G401 (cell line): Measurements from ENCODE around the gene AMN. TPM values are rescaled to one million over a fixed set of nuclear protein-coding genes. Genes with fewer than 3 reads are reported as not detected.
"Not testable (repeated sequence)": the region's sequence is repeated elsewhere in the genome, so short reads cannot be mapped to it uniquely, and the experiment has no call there.

Experiments
- DNase-seq: peaks from one replicate; pipeline ENCODE4 v3.0.0-alpha.2; 2015; ENCODE audit warnings: low spot score
- in situ Hi-C: cut with HindIII; loops from 2 replicates; pipeline ENCODE4 v1.10.0; 2016; ENCODE audit warnings: low sequenced_read_pairs, mixed read lengths
- total RNA-seq: library from RNA; depleted of rRNA; stranded (reverse); fragments of >200 nt; shearing (Covaris generic); gene quantifications from 2 replicates; pipeline ENCODE4 v1.2.3, GENCODE V29; 2014; rRNA removed

Gene AMN
- not detected in 2 replicates for total RNA-seq

DNA sequence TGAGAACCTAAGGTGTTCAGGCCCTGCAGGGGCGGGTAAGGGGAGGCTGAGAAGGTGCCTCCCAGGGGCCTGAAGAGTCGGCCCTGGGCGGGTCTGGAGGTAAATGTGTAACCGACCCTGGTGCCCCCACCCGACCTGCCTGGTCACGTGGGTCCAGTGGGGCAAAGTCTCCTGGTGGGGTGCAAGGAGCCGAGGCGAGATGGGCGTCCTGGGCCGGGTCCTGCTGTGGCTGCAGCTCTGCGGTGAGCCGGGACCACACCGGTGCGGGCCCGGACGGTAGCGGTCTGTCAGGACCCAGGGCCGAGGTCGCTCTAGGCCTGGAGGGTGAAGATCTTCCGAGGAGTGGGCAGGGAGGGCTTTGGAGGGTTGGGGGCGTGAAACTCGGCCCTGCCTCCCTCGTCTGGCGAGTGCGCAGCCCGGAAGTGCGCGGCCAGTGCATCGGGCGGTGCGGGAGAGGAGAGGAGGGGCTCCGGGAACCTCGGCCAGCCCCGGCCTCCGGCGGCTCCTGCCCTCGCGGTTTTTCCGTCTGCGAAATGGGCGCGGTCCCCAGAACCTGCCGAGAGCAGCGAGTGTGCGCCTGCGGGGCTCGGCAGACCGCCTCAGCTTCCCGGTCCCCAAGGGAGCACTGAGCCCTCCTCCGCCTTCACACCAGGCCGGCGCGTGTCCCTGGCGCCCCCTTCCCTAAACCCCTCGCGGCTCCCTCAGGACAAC lies at the start of gene AMN:
TSS of gene AMN (plus strand) at position 174 of the 711 bp plus-strand sequence. CDS start at position 200, 26 bp downstream.
- DNase-seq, result no peak
- in situ Hi-C loops, result no loop called here

DNA sequence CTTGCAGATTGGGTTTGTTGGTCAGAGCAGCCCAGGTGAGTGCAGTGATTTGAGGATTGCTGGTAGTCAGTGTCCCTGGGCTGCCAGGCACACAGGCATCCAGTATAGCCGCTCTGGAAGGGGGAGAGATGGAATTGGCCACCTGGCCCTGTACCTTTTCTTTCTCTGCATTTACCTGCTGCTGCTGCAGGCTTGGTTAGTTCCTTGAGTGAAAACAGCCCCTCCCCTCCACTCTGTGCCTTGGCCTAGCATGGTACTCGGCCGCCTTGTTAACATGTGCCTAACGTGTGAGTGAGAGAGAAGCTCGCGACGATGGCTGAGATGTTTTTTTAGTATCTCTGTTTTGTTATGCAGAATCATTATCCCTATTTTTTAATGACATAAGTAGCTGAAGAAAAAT lies 49.3 kb upstream of the AMN start:
- no peak for DNase-seq
- in situ Hi-C loops, result no loop called here

- no peak for DNase-seq
- in situ Hi-C loops, result no loop called here
Measured at GRCh38 chr14:102873546-102874061, 48.9 kb upstream of the AMN start.

DNA sequence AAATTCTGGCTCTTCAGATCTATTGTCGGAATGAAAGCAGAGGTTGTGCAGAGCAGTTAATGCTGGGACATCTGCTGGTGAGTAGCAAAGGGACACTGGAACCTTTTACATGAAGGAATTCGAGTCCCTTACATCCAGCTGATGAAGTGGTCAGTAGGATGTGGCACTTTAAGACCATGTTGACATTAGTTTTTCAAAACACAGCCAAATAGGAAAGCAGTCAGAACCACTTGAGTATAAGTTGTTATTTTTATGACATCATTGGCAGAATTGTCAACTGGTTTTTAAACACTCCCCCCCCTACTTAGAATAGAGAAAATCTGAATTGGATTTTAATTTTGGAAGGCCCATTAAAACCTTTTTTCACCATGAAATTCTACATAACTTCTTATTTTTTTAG lies 46.8 kb upstream of the AMN start:
- DNase-seq, result no peak
- in situ Hi-C loops, result no loop called here

DNA sequence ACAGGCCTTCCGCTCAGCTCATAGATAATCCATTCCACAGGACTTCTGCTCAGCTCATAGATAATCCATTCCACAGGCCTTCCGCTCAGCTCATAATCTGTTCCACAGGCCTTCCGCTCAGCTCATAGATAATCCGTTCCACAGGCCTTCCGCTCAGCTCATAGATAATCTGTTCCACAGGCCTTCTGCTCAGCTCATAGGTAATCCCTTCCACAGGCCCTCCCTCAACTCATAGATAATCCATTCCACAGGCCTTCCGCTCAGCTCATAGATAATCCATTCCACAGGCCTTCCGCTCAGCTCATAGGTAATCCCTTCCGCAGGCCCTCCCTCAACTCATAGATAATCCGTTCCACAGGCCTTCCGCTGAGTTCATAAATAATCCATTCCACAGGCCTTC lies 45.0 kb upstream of the AMN start:
- DNase-seq, in situ Hi-C loops: not testable (repeated sequence)

- no peak for DNase-seq
- in situ Hi-C loops, result no loop called here
Measured at GRCh38 chr14:102878174-102878969, 44.1 kb upstream of the AMN start.

- DNase-seq, result no peak
- in situ Hi-C loops, result no loop called here
Measured at GRCh38 chr14:102878970-102879460, 43.4 kb upstream of the AMN start.

- no peak for DNase-seq
- in situ Hi-C loops, result no loop called here
Measured at GRCh38 chr14:102882226-102882906, 40.1 kb upstream of the AMN start.

DNA sequence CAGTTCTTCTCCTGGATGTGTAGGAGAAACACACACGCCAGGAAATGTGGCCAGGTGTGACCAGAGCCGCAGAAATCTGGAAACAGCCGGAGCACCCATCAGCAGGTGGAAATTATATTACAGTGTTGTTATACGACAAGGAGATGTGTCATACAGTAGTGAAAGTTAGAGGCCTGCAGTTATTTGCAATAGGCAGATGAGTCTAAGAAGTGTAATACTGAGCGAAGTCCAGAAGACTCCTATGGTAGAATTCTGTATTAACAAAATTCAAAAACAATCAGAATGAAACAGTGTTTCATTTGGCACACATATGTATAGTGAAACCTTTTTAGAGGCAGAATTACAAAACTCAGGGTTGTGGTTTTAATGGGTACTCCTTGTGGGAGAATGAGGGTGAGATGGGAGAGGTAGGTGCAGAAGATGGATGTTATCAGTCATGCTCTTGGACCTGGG lies 39.3 kb upstream of the AMN start:
- in situ Hi-C loops, result no loop called here

GRCh38 chr14:102883554-102883953 lies 38.9 kb upstream of the AMN start:
- DNase-seq, result no peak
- in situ Hi-C loops, result no loop called here

More for the DNA sequence above, 39.3 kb upstream of the AMN start:
- DNase-seq, result no peak

DNA sequence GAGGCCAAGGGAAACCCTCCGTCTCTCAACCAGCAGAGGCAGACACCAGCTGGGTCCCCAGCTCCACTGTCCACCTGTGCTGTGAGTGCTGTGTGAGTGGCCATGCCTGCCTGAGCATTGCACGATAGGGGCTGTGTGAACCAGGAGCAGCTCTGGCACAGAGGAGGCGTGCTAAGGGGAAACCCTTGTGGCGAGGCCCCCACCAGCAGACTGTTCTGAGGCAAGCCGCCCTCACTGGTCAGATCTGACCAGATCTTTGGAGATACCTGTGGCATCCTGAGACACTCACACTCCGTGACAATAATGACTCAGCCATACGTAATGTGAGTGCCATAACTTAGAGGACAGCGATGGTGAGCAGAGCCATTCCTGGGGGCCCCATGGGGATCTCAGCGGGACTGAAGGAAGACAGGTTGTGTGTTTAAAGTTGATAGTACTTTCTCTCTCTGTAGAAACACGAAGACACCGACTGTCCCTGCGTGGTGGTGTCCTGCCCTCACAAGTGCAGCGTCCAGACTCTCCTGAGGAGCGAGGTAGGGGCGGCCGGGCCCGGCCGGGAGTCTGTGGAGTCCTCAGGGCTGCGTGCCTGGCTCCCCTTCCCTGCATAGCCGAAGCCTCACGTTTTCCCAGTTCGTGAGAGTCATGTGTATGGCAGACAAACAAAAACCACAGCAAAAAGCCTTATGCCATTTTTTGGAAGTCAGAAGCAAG lies 36.6 kb upstream of the AMN start:
- DNase-seq, result no peak
- in situ Hi-C loops, result no loop called here

GRCh38 chr14:102888748-102889147 lies 33.7 kb upstream of the AMN start:
- no peak for DNase-seq
- in situ Hi-C loops, result no loop called here

- DNase-seq, result no peak
- in situ Hi-C loops, result no loop called here
Measured at GRCh38 chr14:102889615-102890014, 32.8 kb upstream of the AMN start.

DNA sequence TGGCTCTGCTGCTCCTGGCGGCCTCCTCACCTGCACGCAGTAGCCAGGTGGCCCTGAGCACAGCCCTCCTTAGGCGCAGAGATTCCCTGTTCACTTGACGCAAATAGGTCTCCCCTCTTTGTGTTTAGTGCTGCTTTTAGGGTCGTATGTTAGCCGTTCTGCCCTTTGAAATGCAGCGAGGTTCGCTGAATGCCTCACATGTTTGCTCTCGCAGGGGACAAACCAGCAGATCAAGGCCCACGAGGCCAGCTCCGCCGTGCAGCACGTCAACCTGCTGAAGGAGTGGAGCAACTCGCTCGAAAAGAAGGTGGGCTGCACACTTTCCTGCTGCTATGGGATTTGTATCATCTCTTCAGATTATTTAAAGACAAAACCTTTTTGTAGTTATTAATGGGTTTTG lies 31.4 kb upstream of the AMN start:
- in situ Hi-C loops, result no loop called here
- no peak for DNase-seq

- in situ Hi-C loops, result no loop called here
- DNase-seq, result no peak
Measured at GRCh38 chr14:102891556-102891955, 30.9 kb upstream of the AMN start.

DNA sequence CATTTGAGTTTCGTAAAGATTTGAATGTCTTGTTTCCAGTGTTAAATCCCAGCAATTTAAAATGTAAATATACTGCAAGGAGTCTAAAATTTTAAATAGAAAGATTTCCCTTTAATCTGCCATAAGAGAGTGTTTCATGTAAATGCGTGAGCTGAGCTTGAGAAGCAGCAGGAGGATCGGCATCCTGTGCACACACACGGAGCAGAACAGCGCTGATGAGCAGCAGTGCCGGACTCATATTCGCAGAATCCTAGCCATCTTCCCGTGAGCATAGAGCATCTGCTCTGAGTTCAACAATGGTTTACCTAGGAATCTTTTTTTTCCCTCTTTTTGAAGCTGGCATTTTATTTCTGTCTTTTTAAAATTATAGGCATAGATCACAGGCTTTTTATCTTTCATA lies 29.8 kb upstream of the AMN start:
- peak; percentile 58 for DNase-seq
- in situ Hi-C loops, result no loop called here

DNA sequence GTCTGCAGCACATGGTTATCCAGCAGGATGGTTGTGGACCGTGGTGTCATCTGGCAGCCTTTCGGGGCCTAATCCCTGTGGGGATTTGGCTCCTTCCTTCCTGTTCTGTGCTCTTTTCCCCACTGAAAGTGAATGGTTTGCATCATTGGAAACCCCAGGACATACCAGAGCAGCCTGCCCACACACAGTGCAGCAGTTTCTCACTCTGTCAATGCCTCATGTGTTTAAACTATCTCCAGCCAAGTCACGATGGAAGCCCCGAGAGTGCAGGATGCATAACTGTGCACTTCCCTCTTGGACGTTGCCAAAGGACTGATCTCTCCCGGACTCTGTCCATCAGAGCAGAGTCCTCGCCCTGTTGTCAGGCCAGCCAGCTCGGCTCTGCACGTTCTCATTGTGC lies 29.0 kb upstream of the AMN start:
- in situ Hi-C loops, result no loop called here
- peak; percentile 84 for DNase-seq

GRCh38 chr14:102896735-102897134 lies 25.7 kb upstream of the AMN start:
- DNase-seq, in situ Hi-C loops: not testable (repeated sequence)
